Lower lobe of right lung (tissue), 2 donors: ENCODE results near the gene PPP1R15A. TPM values are rescaled to one million over a fixed set of nuclear protein-coding genes. Genes with fewer than 3 reads are reported as not detected.
"Not testable (repeated sequence)": the region's sequence is repeated elsewhere in the genome, so short reads cannot be mapped to it uniquely, and the experiment has no call there.

Source experiments
- ATAC-seq, 2 donors: fragments of 200-7000 bp; cut with Tn5 transposase; one replicate each; pipeline ENCODE4 v1.9.1; 2020 to 2022; ENCODE audit warnings: mild to moderate bottlenecking in 2 of 2, moderate library complexity in 2 of 2
- DNase-seq: peaks from one replicate; pipeline ENCODE4 v3.0.0-alpha.2; 2020
- H3K27ac ChIP-seq: fragments of 200-600 bp; one replicate; pipeline ENCODE4 v1.8.0; 2022
- H3K27me3 ChIP-seq: fragments of 200-600 bp; one replicate; pipeline ENCODE4 v1.8.0; 2022; ENCODE audit warnings: low read depth
- H3K36me3 ChIP-seq: fragments of 200-600 bp; one replicate; pipeline ENCODE4 v1.8.0; 2022; ENCODE audit warnings: mild to moderate bottlenecking
- H3K4me1 ChIP-seq: fragments of 200-600 bp; one replicate; pipeline ENCODE4 v1.8.0; 2022
- H3K4me3 ChIP-seq: fragments of 200-600 bp; one replicate; pipeline ENCODE4 v1.8.0; 2022; ENCODE audit warnings: mild to moderate bottlenecking
- H3K9me3 ChIP-seq: fragments of 200-600 bp; one replicate; pipeline ENCODE4 v1.8.0; 2022
- CTCF ChIP-seq: fragments of 200-600 bp; IDR thresholded peaks from one replicate; pipeline ENCODE4 v1.8.0; 2022; ENCODE audit warnings: antibody characterized with exemption, mild to moderate bottlenecking
- intact Hi-C: fragments of 100-400 bp; cut with DNase I; formaldehyde crosslinking; loops from one replicate; pipeline ENCODE4 v1.11.0; 2022
- total RNA-seq: library from RNA; stranded (reverse); fragmentation: NEBNext Ultra II Directional; extraction: Animal tissue kit (Norgen Biotek cat#: 25700); gene quantifications from one replicate; pipeline ENCODE4 v1.2.1, GENCODE V29; 2021
- donor health status: DM: no; HTN: yes; CAD: no; lungs with severe emphysema.

PPP1R15A gene
- total RNA-seq, 1 donor from 2014 or later, result 80.4 TPM

- peaks cover 24% of the 10 kb centered on the region for H3K4me1 ChIP-seq
- no peak for TF ChIP-seq CTCF
- peak overlapping the region; percentile 42 for H3K4me3 ChIP-seq
- intact Hi-C loops, result no loop called here
- ATAC-seq (peak in 1 of 2 donors; percentile 7), DNase-seq (no peak)
- H3K9me3 ChIP-seq, result no peaks in the 10 kb centered on the region
- H3K27ac ChIP-seq, result peak overlapping the region; percentile 76
- H3K36me3 ChIP-seq, result no peaks in the 10 kb centered on the region
- no peaks in the 10 kb centered on the region for H3K27me3 ChIP-seq
Measured at GRCh38 chr19:48867123-48867745, 5.0 kb upstream of the PPP1R15A start.

- Histone ChIP-seq H3K27ac (peak overlapping the region; percentile 76), H3K4me3 (peak overlapping the region; percentile 42), H3K27me3 (no peaks in the 10 kb centered on the region), H3K36me3 (no peaks in the 10 kb centered on the region), H3K9me3 (no peaks in the 10 kb centered on the region), H3K4me1 (peaks cover 24% of the 10 kb centered on the region)
- ATAC-seq (no peak), DNase-seq (no peak)
- no peak for TF ChIP-seq CTCF
- intact Hi-C loops, result no loop called here
Measured at GRCh38 chr19:48867746-48868113, 4.5 kb upstream of the PPP1R15A start.

- Histone ChIP-seq H3K36me3 (peaks cover 2% of the 10 kb centered on the region), H3K27ac (peak within 1 kb of the TSS; percentile 76), H3K4me1 (peaks cover 27% of the 10 kb centered on the region), H3K4me3 (peak within 1 kb of the TSS; percentile 42), H3K27me3 (no peaks in the 10 kb centered on the region), H3K9me3 (no peaks in the 10 kb centered on the region)
- TF ChIP-seq CTCF, result no peak
- intact Hi-C loops, result no loop called here
- DNase-seq (peak; percentile 58), ATAC-seq (no peak)
Measured at GRCh38 chr19:48868114-48868886, 3.9 kb upstream of the PPP1R15A start, which contains the start of gene PLEKHA4. Gene PLEKHA4 (minus strand): TSS chr19:48868617. CDS start chr19:48867620, 997 bp downstream.

- TF ChIP-seq CTCF, result no peak
- peaks cover 44% of the 10 kb centered on the region for H3K4me1 ChIP-seq
- ATAC-seq (no peak), DNase-seq (no peak)
- H3K27ac ChIP-seq, result no peak overlapping the region
- no peak overlapping the region for H3K4me3 ChIP-seq
- peaks cover 20% of the 10 kb centered on the region for H3K36me3 ChIP-seq
- no peaks in the 10 kb centered on the region for H3K9me3 ChIP-seq
- no peaks in the 10 kb centered on the region for H3K27me3 ChIP-seq
- intact Hi-C loops, result no loop called here
Measured at GRCh38 chr19:48870048-48870447, 2.2 kb upstream of the PPP1R15A start.

- ATAC-seq, H3K27me3 ChIP-seq, DNase-seq, H3K9me3 ChIP-seq, intact Hi-C loops: not testable (repeated sequence)
- H3K27ac ChIP-seq, result peak overlapping the region; percentile 100
- H3K4me3 ChIP-seq, result peak overlapping the region; percentile 79
- peaks cover 60% of the 10 kb centered on the region for H3K4me1 ChIP-seq
- H3K36me3 ChIP-seq, result peaks cover 35% of the 10 kb centered on the region
Measured at GRCh38 chr19:48871471-48872181, 595 bp upstream of the PPP1R15A start.
